ENCODE measurements around the gene GJC3. TPM values are rescaled to one million over a fixed set of nuclear protein-coding genes. Genes with fewer than 3 reads are reported as not detected.

The GJC3 gene
- total and polyA plus RNA-seq, 9 of the 15 experiments (the other 6 are each of a cell fraction or from before 2014, with no cell fraction given) = 0.10 to 0.45 (median 0.28) TPM; not detected in 1

GRCh38 chr7:99918959-99919813 is 10.2 kb downstream of the GJC3 start, which contains the start of gene TRIM4:
TRIM4 (minus strand) TSS chr7:99919530; CDS start chr7:99919401, 129 bp downstream.
- peak within 1 kb of the TSS; percentile 96 for H2AFZ ChIP-seq (ENCODE audit: low read depth, low read length)
- ATAC-seq (peak; percentile 99), DNase-seq (ENCODE audit: extremely low read depth in 1 of 4, low spot score in 3 of 4) (peak; percentile 96 to 97 (median 96)), FAIRE-seq (peak; percentile 96)
- BruUV-seq (replicated peaks) = TSS peak; percentile 60
- POLR2A ChIA-PET = interaction anchor here (0.6 to 2.2 kb wide), 24 partner anchors 9 to 1053 kb away, joined by 3 to 7 read pairs (median 4); partner anchors contain the start of genes OR2AE1, ZKSCAN1, ZNF655 and ZSCAN25
- no peaks in the 10 kb centered on the region for H3K9me3 ChIP-seq (replicated peaks; ENCODE audit: control insufficient read depth, insufficient read depth, low read depth, low read length)
- H3K27ac ChIP-seq (ENCODE audit: extremely low read depth, low read depth, low read length) = peak within 1 kb of the TSS; percentile 81
- in situ Hi-C loops (cut with MboI) (loop anchor here (5.0 kb wide), 2 partner anchors 73 to 208 kb away; partner anchors contain the start of gene MBLAC1), intact Hi-C loops (cut with micrococcal nuclease) (loop anchor here (2.0 to 5.0 kb wide), 3 partner anchors 60 to 287 kb away; no protein-coding TSS in a partner anchor)
- peaks cover 13 to 18% of the 10 kb centered on the region in 2 experiments; a peak in 4 of 5 replicates for H3K4me1 ChIP-seq (replicated peaks in 1 of 2; ENCODE audit: control insufficient read depth in 2 of 2, insufficient read depth in 2 of 2, low read length in 2 of 2)
- H4K20me1 ChIP-seq (replicated peaks; ENCODE audit: control insufficient read depth, insufficient read depth, low read length) = peaks cover 11% of the 10 kb centered on the region; the same call in 1 of the 2 replicates
- no peaks in the 10 kb centered on the region for H3K27me3 ChIP-seq (ENCODE audit: control insufficient read depth in 2 of 2, insufficient read depth in 2 of 2, low read length in 2 of 2)
- peak within 1 kb of the TSS; percentile 86 for H3K4me3 ChIP-seq
- no peaks in the 10 kb centered on the region for H3K9me1 ChIP-seq (ENCODE audit: control insufficient read depth, insufficient read depth, low read length)
- H3K36me3 ChIP-seq (ENCODE audit: control insufficient read depth, insufficient read depth, low read length) = peaks cover 37% of the 10 kb centered on the region
- WGBS (ENCODE audit: insufficient coverage, low coverage, missing lambda C conversion rate) = under 1% methylated on average over 74 of the region's 81 CpGs
- CTCF ChIA-PET (ENCODE audit: low intra/inter-chr PET ratio) = no interaction called here
- H3K9ac ChIP-seq (ENCODE audit: insufficient read depth in 1 of 2, low read depth in 2 of 2, low read length in 2 of 2) = peak within 1 kb of the TSS; percentile 90 to 97
- peaks cover 52% of the 10 kb centered on the region for H3K79me2 ChIP-seq (ENCODE audit: control insufficient read depth, insufficient read depth, low read length)
- H3K4me2 ChIP-seq (ENCODE audit: insufficient read depth, low read length) = peak within 1 kb of the TSS; percentile 95
- no peak for TF ChIP-seq EWSR1 (IDR thresholded peaks at IDR 0.05; ENCODE audit: borderline replicate concordance, low read depth, partially characterized antibody)
- TF ChIP-seq BDP1 (IDR thresholded peaks at IDR 0.05; ENCODE audit: insufficient read depth, insufficient read length) = no peak
- TF ChIP-seq ZNF583 (CRISPR knock-in tag; IDR thresholded peaks at IDR 0.05) = peak; percentile 66; the same call in 1 of the 2 replicates
- TF ChIP-seq BHLHE40 (IDR thresholded peaks at IDR 0.05; ENCODE audit: low read length) = peak; percentile 13; the same call in 1 of the 2 replicates
- peak; percentile 85; the same call in 1 of the 2 replicates for TF ChIP-seq ZBTB49 (CRISPR knock-in tag; IDR thresholded peaks at IDR 0.05; ENCODE audit: borderline replicate concordance)
- peak in 1 of 2 experiments; percentile 72; a peak in 1 of 4 replicates for TF ChIP-seq KDM4B (IDR thresholded peaks at IDR 0.05; ENCODE audit: borderline replicate concordance in 2 of 2, low read depth in 1 of 2)
- 0 out of 2 replicates have a peak, but pooled peaks have one; percentile 4 for TF ChIP-seq ZNF121 (CRISPR knock-in tag; conservative IDR thresholded peaks at IDR 0.05)
- TF ChIP-seq TEAD4 (IDR thresholded peaks at IDR 0.05; ENCODE audit: low read length) = peak; percentile 25; the same call in 1 of the 2 replicates
- no peak for TF ChIP-seq TEAD4 (CRISPR knock-in tag; IDR thresholded peaks at IDR 0.05; ENCODE audit: borderline replicate concordance)
- no peak for TF ChIP-seq ARID3B (CRISPR knock-in tag; IDR thresholded peaks at IDR 0.05; ENCODE audit: borderline replicate concordance)
- TF ChIP-seq TFAM (CRISPR knock-in tag; conservative IDR thresholded peaks at IDR 0.05) = no peak
- peak; percentile 65; the same call in 1 of the 2 replicates for TF ChIP-seq JUND (IDR thresholded peaks at IDR 0.05; ENCODE audit: borderline replicate concordance, low read depth, low read length)
- TF ChIP-seq JUND (tag; IDR thresholded peaks at IDR 0.05; ENCODE audit: borderline replicate concordance, low read depth, low read length) = peak; percentile 48; the same call in 1 of the 3 replicates
- TF ChIP-seq HMBOX1 (IDR thresholded peaks at IDR 0.05) = no peak
- TF ChIP-seq CBFA2T2 (conservative IDR thresholded peaks at IDR 0.05) = no peak

All from K562 (cell line).